Cardiac muscle cell (in vitro differentiated cells and primary cell): Measurements from ENCODE around the gene FADS2. TPM values are rescaled to one million over a fixed set of nuclear protein-coding genes. Genes with fewer than 3 reads are reported as not detected.

Experiments
- DNase-seq, 2 donors: peaks; one replicate each; pipeline versions ENCODE4 v3.0.0 to v3.0.0-alpha.2; 2010 to 2017; ENCODE audit warnings: low read depth in 1 of 2, low spot score in 1 of 2
- H3K27ac ChIP-seq: fragments of 200-600 bp; sonication (generic); 2 replicates; pipeline ENCODE4 v1.5.1; 2016
- H3K27me3 ChIP-seq: fragments of 200-600 bp; sonication (generic); 2 replicates; pipeline ENCODE4 v1.6.0; 2016; ENCODE audit warnings: control low read depth
- H3K36me3 ChIP-seq: fragments of 200-600 bp; sonication (generic); 2 replicates; pipeline ENCODE4 v1.5.1; 2016; ENCODE audit warnings: control low read depth
- H3K4me1 ChIP-seq: fragments of 200-600 bp; sonication (generic); 2 replicates; pipeline ENCODE4 v1.8.1; 2017; ENCODE audit warnings: low read depth, mild to moderate bottlenecking, mixed run types
- H3K4me3 ChIP-seq: fragments of 200-600 bp; sonication (generic); 2 replicates; pipeline ENCODE4 v1.5.1; 2016; ENCODE audit warnings: mild to moderate bottlenecking
- H3K9me3 ChIP-seq: fragments of 200-600 bp; sonication (generic); 2 replicates; pipeline ENCODE4 v1.5.1; 2017; ENCODE audit warnings: low read depth, mild to moderate bottlenecking, control low read depth
- polyA plus RNA-seq: library from polyadenylated mRNA; unstranded; fragments of >200 nt; fragmentation: Nextera tagmentation; extraction: Ambion mirVana; gene quantifications from 2 replicates; pipeline ENCODE4 v1.2.1, GENCODE V29; 2016
- total RNA-seq: library from RNA; depleted of rRNA; stranded (reverse); fragments of >200 nt; gene quantifications from 2 replicates; pipeline ENCODE4 v1.2.3, GENCODE V29; 2016
- TF ChIP-seq, protein P1 (sequence below): IDR thresholded peaks from 2 replicates; pipeline ENCODE4 v1.5.1; 2012; ENCODE audit warnings: low read depth, mild to moderate bottlenecking, low read length

Gene FADS2
- total and polyA plus RNA-seq, 2 experiments from 2014 or later, result 103 to 262 TPM

DNA sequence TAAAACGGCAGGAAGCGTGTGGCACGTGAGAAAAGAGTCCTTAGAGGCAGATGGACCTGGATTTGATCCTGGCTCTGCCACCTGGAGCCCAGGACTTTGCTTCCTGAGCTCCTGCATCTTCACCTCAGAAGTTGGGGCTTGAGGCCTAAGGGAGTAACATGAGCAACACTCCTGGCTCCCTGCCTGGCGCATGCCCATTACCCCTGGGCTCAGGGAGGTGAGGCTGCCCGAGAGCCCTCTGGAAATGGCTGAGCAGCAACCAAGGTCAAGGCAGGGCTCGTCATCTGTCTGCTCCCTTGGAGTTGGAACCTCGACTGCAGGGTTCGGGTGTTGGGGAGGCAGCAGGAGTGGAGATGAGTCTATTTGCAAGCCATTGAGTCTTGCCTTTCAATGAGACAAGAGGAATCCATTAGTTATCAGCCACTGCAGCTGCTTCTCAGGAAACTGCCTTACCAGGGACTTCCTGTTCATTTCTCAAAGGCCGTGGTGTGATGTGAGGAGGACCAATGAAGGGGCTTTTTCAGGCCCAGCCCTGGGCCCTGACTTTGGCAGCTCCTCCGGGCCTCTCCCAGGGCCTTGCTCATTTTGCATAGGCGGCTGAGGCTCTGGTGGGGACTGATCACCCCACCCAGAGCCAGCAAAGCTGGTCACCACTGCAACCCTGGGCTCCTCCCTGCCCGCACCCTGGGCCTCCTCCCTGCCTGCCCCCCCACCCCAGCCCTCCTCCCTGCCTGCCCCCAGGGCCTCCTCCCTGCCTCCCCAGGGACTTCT lies 6.4 kb downstream of the FADS2 start:
- no peaks in the 10 kb centered on the region for H3K9me3 ChIP-seq
- H3K27me3 ChIP-seq, result no peaks in the 10 kb centered on the region
- peak overlapping the region; percentile 81 for H3K27ac ChIP-seq
- H3K36me3 ChIP-seq, result no peaks in the 10 kb centered on the region
- no peak overlapping the region for H3K4me3 ChIP-seq
- peaks cover 14% of the 10 kb centered on the region for H3K4me1 ChIP-seq
- TF ChIP-seq, protein P1, sequence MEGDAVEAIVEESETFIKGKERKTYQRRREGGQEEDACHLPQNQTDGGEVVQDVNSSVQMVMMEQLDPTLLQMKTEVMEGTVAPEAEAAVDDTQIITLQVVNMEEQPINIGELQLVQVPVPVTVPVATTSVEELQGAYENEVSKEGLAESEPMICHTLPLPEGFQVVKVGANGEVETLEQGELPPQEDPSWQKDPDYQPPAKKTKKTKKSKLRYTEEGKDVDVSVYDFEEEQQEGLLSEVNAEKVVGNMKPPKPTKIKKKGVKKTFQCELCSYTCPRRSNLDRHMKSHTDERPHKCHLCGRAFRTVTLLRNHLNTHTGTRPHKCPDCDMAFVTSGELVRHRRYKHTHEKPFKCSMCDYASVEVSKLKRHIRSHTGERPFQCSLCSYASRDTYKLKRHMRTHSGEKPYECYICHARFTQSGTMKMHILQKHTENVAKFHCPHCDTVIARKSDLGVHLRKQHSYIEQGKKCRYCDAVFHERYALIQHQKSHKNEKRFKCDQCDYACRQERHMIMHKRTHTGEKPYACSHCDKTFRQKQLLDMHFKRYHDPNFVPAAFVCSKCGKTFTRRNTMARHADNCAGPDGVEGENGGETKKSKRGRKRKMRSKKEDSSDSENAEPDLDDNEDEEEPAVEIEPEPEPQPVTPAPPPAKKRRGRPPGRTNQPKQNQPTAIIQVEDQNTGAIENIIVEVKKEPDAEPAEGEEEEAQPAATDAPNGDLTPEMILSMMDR, result no peak
- DNase-seq, result peak; percentile 13 to 92

DNA sequence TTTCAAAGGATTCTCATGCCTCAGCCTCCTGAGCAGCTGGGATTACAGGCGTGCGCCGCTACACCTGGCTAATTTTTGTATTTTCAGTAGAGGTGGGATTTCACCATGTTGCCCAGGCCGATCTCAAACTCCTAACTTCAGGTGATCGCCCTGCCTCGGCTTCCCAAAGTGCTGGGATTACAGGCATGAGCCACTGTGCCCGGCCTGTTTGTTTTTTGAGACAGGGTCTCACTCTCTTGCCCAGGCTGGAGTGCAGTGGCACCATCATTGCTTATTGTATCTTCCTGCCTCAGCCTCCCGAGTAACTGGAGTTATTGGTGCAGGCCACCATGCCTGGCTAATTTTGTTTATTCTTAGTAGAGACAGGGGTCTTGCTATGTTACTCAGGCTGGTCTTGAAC lies 8.1 kb downstream of the FADS2 start:
- DNase-seq, result no peak
- Histone ChIP-seq H3K4me3 (no peak overlapping the region), H3K36me3 (peaks cover 16% of the 10 kb centered on the region), H3K9me3 (no peaks in the 10 kb centered on the region), H3K27ac (no peak overlapping the region), H3K27me3 (no peaks in the 10 kb centered on the region), H3K4me1 (peaks cover 7% of the 10 kb centered on the region)
- TF ChIP-seq, protein P1, result no peak

DNA sequence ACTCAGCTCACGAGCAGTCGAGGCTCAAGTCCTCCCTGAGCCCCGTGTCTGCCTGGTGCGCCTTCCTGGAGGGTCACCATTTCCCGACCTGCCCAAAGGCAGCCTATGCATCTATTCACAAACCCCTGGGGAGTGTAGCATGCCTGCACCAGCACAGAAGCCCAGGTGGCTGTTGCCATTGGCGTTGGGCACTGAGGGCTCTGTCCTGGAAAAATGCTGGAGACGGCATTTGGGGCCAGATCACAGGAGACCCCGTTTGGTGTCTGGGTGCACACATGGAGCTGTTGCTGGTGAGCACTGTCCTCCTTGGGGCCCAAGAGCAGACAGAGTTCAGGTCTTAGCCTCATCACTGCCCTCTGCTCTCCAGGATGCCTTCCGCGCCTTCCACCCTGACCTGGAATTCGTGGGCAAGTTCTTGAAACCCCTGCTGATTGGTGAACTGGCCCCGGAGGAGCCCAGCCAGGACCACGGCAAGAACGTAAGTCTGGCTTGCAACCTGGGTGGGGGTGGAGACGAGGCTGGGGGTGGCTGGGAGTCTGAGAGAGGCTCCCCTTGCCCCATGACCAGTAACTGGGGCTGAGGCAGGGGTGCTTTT lies 9.4 kb downstream of the FADS2 start:
- DNase-seq, result no peak
- Histone ChIP-seq H3K27me3 (no peaks in the 10 kb centered on the region), H3K4me3 (no peak overlapping the region), H3K9me3 (no peaks in the 10 kb centered on the region), H3K27ac (no peak overlapping the region), H3K36me3 (peaks cover 30% of the 10 kb centered on the region), H3K4me1 (peaks cover 7% of the 10 kb centered on the region)
- TF ChIP-seq, protein P1, result no peak

DNA sequence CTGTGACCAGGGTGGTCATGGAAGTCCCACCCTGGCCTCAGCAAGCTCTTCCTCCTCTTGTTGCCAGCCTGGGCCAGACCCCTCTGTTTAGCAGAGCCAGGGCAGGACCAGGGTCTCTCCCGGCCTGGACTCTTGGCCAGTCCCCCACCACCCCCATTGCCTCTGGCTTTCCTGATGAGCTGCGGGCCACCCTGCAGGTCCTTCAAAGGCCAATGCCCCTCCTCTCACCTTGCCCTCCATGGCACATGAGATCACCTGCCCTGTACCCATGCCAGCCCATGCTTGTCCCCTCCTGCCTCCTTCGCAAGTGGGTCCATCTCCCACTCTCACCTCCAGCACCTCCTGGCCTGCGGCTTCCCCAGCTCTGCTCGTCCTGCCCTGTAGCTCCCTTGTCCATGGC lies 10.4 kb downstream of the FADS2 start:
- Histone ChIP-seq H3K4me3 (no peak overlapping the region), H3K27ac (no peak overlapping the region)

DNA sequence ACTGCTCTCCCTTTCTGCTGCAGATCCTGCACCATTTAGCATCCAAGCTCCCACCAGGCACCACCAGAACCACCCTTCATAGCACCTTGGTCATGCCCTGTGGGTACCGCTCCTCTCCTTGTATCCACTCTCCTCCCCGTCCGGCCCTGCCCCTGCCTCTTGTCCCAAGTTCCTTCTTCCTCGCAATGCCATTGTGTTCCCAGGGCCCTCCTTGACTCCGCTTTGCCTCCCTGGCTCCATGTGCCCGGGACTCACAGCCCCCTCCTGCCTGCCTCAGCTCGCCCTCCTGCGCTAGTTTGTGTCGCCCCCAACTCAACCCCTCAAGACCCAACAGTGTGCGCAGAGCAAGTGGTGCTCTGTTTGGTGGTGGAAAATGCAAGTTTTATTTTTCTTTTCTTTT lies 10.8 kb downstream of the FADS2 start:
- Histone ChIP-seq H3K4me1 (peaks cover 7% of the 10 kb centered on the region), H3K36me3 (peaks cover 39% of the 10 kb centered on the region), H3K9me3 (no peaks in the 10 kb centered on the region), H3K27ac (no peak overlapping the region), H3K27me3 (no peaks in the 10 kb centered on the region), H3K4me3 (no peak overlapping the region)
- no peak for DNase-seq
- TF ChIP-seq, protein P1, result no peak

More for the DNA sequence above, 10.4 kb downstream of the FADS2 start:
- Histone ChIP-seq H3K9me3 (no peaks in the 10 kb centered on the region), H3K36me3 (peaks cover 35% of the 10 kb centered on the region), H3K4me1 (peaks cover 7% of the 10 kb centered on the region), H3K27me3 (no peaks in the 10 kb centered on the region)
- TF ChIP-seq, protein P1, result no peak
- DNase-seq, result no peak
